T-helper 17 cell (primary cell): ENCODE measurements around the gene TBCE. TPM values are rescaled to one million over a fixed set of nuclear protein-coding genes. Genes with fewer than 3 reads are reported as not detected.
"Not testable (repeated sequence)": the region's sequence is repeated elsewhere in the genome, so short reads cannot be mapped to it uniquely, and the experiment has no call there.

Source experiments
- ATAC-seq: fragments of 150-1000 bp; cut with Tn5 transposase; 2 replicates; pipeline ENCODE4 v1.10.0; 2021; ENCODE audit warnings: mild to moderate bottlenecking, moderate library complexity
- DNase-seq, 3 donors: peaks; one replicate each; pipeline versions ENCODE4 v3.0.0 to v3.0.0-alpha.2; 2020 to 2021
- H3K9me3 ChIP-seq: one replicate; pipeline ENCODE4 v1.7.0; 2013; ENCODE audit warnings: low read length, mild to moderate bottlenecking; ENCODE audit not compliant: control insufficient read depth, poor library complexity, severe bottlenecking
- H3K27ac Mint-ChIP-seq: one replicate; pipeline ENCODE4 v1.8.0; 2022; ENCODE audit warnings: mild to moderate bottlenecking, moderate library complexity, mixed read lengths
- H3K27me3 Mint-ChIP-seq: one replicate; pipeline ENCODE4 v1.8.0; 2022; ENCODE audit warnings: mixed read lengths
- H3K36me3 Mint-ChIP-seq: one replicate; pipeline ENCODE4 v1.8.0; 2022; ENCODE audit warnings: low read depth, mixed read lengths
- H3K4me1 Mint-ChIP-seq: one replicate; pipeline ENCODE4 v1.8.0; 2022; ENCODE audit warnings: mild to moderate bottlenecking, mixed read lengths
- H3K4me3 Mint-ChIP-seq: one replicate; pipeline ENCODE4 v1.8.0; 2022; ENCODE audit warnings: mild to moderate bottlenecking, moderate library complexity, mixed read lengths
- total RNA-seq, 4 donors: library from RNA in 2 of 4; stranded (reverse) in 2 of 4; gene quantifications; one replicate each; pipeline ENCODE4 v1.2.3 and lab custom pipeline; 2022 to 2026

Gene TBCE
- total RNA-seq, 2 donors from 2014 or later = 14.6 to 18.3 TPM

DNA sequence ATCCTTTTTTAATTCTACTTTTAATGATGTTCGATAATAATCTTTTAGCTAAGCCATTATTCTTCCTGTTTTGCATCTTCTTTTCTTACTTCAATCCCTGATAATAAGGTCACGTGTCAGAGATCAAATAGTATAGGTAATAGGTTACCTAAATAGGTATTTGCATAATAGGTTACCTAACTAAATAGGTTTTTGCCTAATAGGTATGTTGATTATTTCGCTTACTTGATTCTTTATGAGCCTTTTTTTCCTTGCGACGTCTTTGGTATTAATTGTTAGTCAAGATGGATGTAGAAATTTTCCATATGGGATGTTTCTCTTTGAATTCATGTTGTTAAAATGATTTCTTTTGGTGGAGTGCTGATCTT lies 36.3 kb upstream of the TBCE start:
- no peak overlapping the region for H3K4me3 Mint-ChIP-seq
- peaks cover 7% of the 10 kb centered on the region for H3K36me3 Mint-ChIP-seq
- H3K27ac Mint-ChIP-seq = no peak overlapping the region
- no peak for DNase-seq
- peaks cover 30% of the 10 kb centered on the region for H3K4me1 Mint-ChIP-seq
- no peaks in the 10 kb centered on the region for H3K9me3 ChIP-seq
- H3K27me3 Mint-ChIP-seq = no peaks in the 10 kb centered on the region
- no peak for ATAC-seq

DNA sequence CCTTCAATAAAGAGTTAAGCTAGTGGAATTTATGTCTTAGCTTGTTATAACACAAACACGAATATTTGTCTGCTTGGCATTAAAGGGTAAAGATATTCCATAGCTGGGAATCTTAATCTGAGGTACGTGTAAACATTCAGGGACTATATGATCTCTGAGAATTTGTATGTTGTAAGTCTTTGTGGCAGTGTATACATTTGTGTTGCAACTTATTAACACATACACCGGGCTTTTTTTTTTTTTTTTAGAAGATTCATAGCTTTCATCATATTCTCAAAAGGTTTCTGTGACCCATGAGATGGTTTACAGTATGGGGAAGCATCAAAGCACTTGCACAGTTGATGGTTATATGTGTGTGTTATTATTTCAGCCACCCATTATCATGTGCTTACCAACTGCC lies 35.8 kb upstream of the TBCE start:
- no peak overlapping the region for H3K27ac Mint-ChIP-seq
- peaks cover 5% of the 10 kb centered on the region for H3K36me3 Mint-ChIP-seq
- H3K4me1 Mint-ChIP-seq = peaks cover 29% of the 10 kb centered on the region
- no peaks in the 10 kb centered on the region for H3K9me3 ChIP-seq
- DNase-seq (no peak), ATAC-seq (no peak)
- no peak overlapping the region for H3K4me3 Mint-ChIP-seq
- H3K27me3 Mint-ChIP-seq = no peaks in the 10 kb centered on the region

DNA sequence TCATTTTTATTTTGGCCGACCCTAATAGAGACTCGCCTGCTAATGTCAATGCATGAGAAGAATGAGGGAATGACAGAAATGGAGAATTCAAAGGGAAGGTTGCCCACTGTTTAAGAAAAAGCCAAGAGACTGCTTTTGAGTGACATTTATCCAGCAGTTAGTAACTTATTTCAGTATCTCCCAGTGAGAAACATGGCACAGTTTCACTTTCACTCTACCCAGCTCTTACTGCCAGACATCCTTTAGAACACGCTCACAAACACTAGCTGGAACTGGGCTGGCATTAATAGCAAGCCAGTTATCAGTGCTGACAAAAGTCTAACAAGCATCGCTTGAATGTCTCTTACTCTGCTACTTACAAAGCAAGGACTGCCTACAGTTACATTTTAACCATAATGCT lies 30.3 kb upstream of the TBCE start:
- no peaks in the 10 kb centered on the region for H3K27me3 Mint-ChIP-seq
- H3K4me1 Mint-ChIP-seq = peaks cover 26% of the 10 kb centered on the region
- no peaks in the 10 kb centered on the region for H3K9me3 ChIP-seq
- peak overlapping the region; percentile 80 for H3K4me3 Mint-ChIP-seq
- ATAC-seq (peak; percentile 85), DNase-seq (no peak)
- peak overlapping the region; percentile 83 for H3K27ac Mint-ChIP-seq
- no peaks in the 10 kb centered on the region for H3K36me3 Mint-ChIP-seq

DNA sequence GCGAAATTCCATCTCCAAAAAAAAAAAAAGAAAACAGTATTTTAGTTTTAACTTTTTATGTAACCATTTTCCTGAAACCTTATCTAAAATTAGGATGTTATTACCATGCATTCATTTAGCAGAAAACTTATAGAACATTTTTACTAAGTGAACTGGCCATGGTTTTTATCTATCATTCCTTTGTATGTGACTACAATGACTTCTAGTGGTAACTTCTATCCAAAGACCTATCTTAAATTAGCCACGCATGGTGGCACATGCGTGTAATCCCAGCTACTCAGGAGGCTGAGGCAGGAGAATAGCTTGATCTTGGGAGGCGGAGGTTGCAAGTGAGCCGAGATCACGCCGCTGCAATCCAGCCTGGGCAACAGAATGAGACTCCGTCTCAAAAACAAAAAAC lies 27.5 kb upstream of the TBCE start:
- H3K9me3 ChIP-seq = no peaks in the 10 kb centered on the region
- no peak overlapping the region for H3K27ac Mint-ChIP-seq
- no peak for ATAC-seq
- H3K36me3 Mint-ChIP-seq = peaks cover 2% of the 10 kb centered on the region
- peaks cover 22% of the 10 kb centered on the region for H3K4me1 Mint-ChIP-seq
- H3K4me3 Mint-ChIP-seq = no peak overlapping the region
- H3K27me3 Mint-ChIP-seq = no peaks in the 10 kb centered on the region
- no peak for DNase-seq

DNA sequence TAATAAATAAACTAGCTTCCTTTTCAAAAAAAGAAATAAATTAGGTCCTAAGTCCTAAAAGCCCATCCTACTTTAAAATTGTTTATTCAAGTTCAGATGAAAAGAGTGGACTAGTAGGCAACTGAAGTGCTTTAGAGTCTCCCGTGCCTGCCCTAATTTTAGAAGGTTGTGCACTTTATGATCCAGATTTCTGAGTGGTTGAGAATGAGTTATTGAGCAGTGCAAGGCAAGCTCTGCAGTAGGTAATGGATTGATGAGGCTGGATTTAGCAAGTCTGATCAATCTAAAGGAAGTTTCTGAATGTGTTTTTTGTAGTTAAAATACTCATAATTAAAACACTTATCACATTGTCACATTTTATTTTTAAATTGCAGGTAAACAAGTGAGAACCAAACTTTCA lies 25.9 kb upstream of the TBCE start:
- no peaks in the 10 kb centered on the region for H3K27me3 Mint-ChIP-seq
- H3K27ac Mint-ChIP-seq = peak overlapping the region; percentile 16
- H3K4me3 Mint-ChIP-seq = no peak overlapping the region
- DNase-seq = no peak
- H3K9me3 ChIP-seq = no peaks in the 10 kb centered on the region
- peaks cover 24% of the 10 kb centered on the region for H3K4me1 Mint-ChIP-seq
- H3K36me3 Mint-ChIP-seq = peaks cover 9% of the 10 kb centered on the region
- ATAC-seq = no peak

DNA sequence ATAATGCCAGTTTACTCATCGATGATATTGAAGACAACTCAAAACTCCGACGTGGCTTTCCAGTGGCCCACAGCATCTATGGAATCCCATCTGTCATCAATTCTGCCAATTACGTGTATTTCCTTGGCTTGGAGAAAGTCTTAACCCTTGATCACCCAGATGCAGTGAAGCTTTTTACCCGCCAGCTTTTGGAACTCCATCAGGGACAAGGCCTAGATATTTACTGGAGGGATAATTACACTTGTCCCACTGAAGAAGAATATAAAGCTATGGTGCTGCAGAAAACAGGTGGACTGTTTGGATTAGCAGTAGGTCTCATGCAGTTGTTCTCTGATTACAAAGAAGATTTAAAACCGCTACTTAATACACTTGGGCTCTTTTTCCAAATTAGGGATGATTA lies 25.2 kb upstream of the TBCE start:
- Mint-ChIP-seq H3K36me3 (peaks cover 9% of the 10 kb centered on the region), H3K4me3 (no peak overlapping the region), H3K4me1 (peaks cover 18% of the 10 kb centered on the region), H3K27me3 (no peaks in the 10 kb centered on the region), H3K27ac (no peak overlapping the region)
- H3K9me3 ChIP-seq = no peaks in the 10 kb centered on the region
- no peak for ATAC-seq
- no peak for DNase-seq

DNA sequence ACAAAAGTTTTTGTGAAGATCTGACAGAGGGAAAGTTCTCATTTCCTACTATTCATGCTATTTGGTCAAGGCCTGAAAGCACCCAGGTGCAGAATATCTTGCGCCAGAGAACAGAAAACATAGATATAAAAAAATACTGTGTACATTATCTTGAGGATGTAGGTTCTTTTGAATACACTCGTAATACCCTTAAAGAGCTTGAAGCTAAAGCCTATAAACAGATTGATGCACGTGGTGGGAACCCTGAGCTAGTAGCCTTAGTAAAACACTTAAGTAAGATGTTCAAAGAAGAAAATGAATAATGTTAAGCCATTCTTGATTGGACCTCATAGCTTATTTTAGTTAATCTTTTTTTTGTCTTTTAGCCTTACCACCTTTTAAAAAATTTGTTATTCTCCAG lies 24.8 kb upstream of the TBCE start:
- Mint-ChIP-seq H3K4me1 (peaks cover 18% of the 10 kb centered on the region), H3K27me3 (no peaks in the 10 kb centered on the region), H3K36me3 (peaks cover 9% of the 10 kb centered on the region), H3K4me3 (no peak overlapping the region), H3K27ac (no peak overlapping the region)
- DNase-seq (no peak), ATAC-seq (no peak)
- H3K9me3 ChIP-seq = no peaks in the 10 kb centered on the region

DNA sequence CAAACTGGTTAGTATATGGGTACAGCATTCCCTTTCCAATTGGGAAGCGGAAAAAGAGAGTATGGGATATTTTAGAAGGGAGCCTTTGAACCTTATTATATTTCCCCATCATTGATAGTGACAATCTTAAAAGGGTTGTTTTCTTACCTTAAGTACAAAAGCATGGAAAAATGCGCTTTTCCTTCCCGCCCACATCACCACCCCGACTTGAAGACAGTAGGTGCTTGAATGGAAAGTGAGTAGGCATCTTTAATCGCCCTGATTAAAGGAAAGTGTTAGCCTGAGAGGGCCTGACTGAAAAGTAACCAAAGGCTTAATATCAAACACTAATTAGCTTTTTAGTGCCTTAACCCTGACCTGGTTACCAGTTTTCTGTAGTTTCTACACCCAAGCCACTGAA lies 23.5 kb upstream of the TBCE start:
- no peaks in the 10 kb centered on the region for H3K9me3 ChIP-seq
- ATAC-seq (no peak), DNase-seq (no peak)
- H3K36me3 Mint-ChIP-seq = peaks cover 9% of the 10 kb centered on the region
- H3K27ac Mint-ChIP-seq = no peak overlapping the region
- peaks cover 18% of the 10 kb centered on the region for H3K4me1 Mint-ChIP-seq
- no peaks in the 10 kb centered on the region for H3K27me3 Mint-ChIP-seq
- no peak overlapping the region for H3K4me3 Mint-ChIP-seq

DNA sequence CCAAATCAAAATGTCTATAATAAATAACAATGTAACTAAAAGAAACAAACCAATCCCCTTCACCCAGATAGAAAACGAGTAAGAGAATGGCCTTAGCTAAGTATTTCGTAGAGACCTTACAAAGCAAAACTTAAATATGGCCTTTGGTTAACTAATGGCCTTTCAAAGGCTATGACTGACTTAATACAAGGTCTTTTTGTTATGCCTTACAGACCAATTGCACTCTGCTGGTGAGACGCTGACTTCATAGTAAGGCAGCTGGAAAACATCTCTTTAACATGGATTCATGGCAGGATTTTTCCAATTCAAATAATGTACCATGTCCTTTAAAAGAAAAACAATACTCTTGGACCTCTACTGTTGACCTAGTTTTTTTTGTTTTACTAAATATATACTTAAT lies 15.8 kb upstream of the TBCE start:
- no peaks in the 10 kb centered on the region for H3K27me3 Mint-ChIP-seq
- no peak overlapping the region for H3K27ac Mint-ChIP-seq
- no peak overlapping the region for H3K4me3 Mint-ChIP-seq
- no peaks in the 10 kb centered on the region for H3K9me3 ChIP-seq
- no peaks in the 10 kb centered on the region for H3K36me3 Mint-ChIP-seq
- ATAC-seq = no peak
- DNase-seq = no peak
- peaks cover 3% of the 10 kb centered on the region for H3K4me1 Mint-ChIP-seq

DNA sequence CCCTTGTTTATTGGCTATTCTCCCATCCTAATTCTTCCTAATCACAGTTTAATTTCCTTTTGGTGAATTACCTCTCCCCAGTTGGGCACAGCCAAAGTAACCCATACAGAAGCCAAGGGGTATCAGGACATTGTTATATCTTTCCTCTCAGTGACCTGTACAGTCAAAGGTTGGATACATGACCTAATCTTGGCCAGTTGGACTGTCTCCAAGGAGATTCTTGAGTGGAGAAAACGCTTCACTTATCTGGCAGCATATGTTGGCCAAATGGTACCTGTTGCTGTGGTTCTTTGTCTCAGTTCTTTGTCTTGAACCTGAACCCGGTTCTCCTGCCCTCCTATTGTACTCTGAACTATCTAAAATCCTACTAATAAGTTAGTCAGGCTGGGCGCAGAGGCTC lies 15.3 kb upstream of the TBCE start:
- no peak for ATAC-seq
- H3K4me3 Mint-ChIP-seq = no peak overlapping the region
- no peak for DNase-seq
- no peak overlapping the region for H3K27ac Mint-ChIP-seq
- H3K36me3 Mint-ChIP-seq = no peaks in the 10 kb centered on the region
- peaks cover 3% of the 10 kb centered on the region for H3K4me1 Mint-ChIP-seq
- H3K27me3 Mint-ChIP-seq = no peaks in the 10 kb centered on the region
- no peaks in the 10 kb centered on the region for H3K9me3 ChIP-seq

DNA sequence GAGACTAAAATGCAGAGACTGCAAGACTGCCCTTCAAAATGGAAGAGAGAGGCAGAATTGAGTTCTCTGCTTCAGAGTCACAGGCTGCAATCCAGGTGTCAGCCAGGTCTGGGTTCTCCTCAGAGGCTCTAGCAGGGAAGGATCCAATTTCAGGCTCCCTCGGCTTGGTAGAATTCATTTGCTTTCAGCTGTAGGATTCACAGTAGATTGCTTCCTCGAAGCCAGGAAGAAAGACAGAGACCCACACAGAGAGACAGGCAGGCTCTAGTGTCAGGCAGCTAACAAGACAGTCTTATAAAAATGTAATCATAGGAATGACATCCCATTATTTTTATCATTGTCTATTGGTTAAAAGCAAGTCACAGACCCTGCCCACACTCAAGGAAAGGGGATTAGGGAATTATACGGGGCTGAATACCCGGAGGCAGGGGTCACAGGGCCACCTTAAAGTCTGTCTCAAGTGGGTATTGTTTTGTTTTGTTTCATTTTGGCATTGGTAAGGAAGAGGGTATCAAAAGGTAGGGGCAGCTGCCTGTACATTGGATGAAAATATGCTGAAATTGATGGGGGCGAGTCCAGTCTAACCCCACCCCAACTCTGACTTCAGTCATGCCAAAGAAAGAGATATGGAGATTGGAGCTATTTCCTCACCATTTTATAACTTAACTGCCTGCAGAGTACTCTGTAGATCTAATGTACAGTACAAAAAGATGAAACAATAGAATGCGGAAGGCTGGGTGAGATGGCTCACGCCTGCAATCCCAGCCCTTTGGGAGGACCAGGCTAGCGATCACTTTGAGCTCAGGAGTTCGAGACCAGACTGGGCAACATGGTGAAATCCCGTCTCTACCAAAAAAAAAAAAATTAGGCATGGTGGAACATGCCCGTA lies 9.5 kb upstream of the TBCE start:
- Mint-ChIP-seq H3K4me1 (peaks cover 16% of the 10 kb centered on the region), H3K4me3 (no peak overlapping the region), H3K36me3 (no peaks in the 10 kb centered on the region), H3K27ac (no peak overlapping the region), H3K27me3 (no peaks in the 10 kb centered on the region)
- ATAC-seq (no peak), DNase-seq (no peak)
- H3K9me3 ChIP-seq = no peaks in the 10 kb centered on the region

DNA sequence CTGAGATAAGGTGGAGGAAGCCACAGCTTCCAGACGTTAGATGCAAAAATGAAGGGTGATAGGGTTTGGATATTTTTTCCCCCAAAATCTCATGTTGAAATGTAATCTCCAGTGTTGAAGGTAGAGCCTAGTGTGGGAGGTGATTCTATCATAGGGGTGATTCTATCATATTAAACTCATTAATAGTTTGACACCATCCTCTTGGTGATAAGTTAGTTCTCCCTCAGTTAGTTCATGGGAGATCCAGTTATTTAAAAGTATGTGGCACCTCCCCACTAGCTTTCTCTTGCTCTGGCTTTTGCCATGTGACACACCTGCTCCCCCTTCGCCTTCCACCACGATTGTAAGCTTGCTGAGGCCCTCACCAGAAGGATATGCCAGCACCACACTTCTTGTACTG lies 8.3 kb upstream of the TBCE start:
- Mint-ChIP-seq H3K4me1 (peaks cover 16% of the 10 kb centered on the region), H3K36me3 (no peaks in the 10 kb centered on the region), H3K27ac (no peak overlapping the region), H3K4me3 (no peak overlapping the region), H3K27me3 (no peaks in the 10 kb centered on the region)
- no peak for DNase-seq
- no peaks in the 10 kb centered on the region for H3K9me3 ChIP-seq
- ATAC-seq = no peak

DNA sequence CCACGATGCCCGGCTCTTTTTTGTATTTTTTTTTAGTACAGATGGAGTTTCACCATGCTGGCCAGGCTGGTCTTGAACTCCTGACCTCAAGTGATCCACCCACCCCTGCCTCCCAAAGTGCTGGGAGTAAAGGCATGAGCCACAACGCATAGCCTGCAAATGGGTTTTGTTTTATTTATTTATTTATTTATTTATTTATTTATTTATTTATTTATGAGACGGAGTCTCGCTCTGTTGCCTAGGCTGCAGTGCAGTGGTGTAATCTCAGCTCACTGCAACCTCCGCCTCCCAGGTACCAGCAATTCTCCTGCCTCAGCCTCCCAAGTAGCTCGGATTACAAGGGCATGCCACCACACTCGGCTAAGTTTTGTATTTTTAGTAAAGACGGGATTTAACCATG lies 3.0 kb upstream of the TBCE start:
- not testable (repeated sequence) for H3K4me3 Mint-ChIP-seq, H3K27me3 Mint-ChIP-seq, H3K9me3 ChIP-seq, ATAC-seq, H3K36me3 Mint-ChIP-seq, H3K27ac Mint-ChIP-seq, DNase-seq
- peaks cover 25% of the 10 kb centered on the region for H3K4me1 Mint-ChIP-seq

DNA sequence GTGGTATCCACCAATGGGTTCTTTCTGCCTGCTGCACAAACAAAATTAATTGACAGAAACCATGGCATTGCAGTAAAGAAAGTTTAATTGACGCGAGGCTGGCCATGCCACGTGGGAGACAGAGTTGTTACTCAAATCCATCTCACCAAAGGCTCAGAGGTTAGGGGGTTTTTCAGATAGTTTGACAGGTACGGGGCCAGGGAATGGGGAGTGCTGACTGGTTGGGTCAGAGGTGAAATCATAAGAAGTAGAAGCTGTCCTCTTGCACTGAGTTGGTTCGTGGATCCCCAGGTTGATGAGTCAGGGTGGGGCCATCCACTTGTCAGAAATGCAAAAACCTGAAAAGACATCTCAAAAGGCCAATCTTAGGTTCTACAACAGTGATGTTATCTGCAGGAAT lies 941 bp upstream of the TBCE start:
- Mint-ChIP-seq H3K4me3 (peak overlapping the region; percentile 97), H3K36me3 (no peaks in the 10 kb centered on the region), H3K27ac (no peak overlapping the region), H3K27me3 (no peaks in the 10 kb centered on the region), H3K4me1 (peaks cover 25% of the 10 kb centered on the region)
- ATAC-seq = no peak
- no peak for DNase-seq
- H3K9me3 ChIP-seq = no peaks in the 10 kb centered on the region
